GM21576 (cell line): ENCODE results near the gene CCND2.

Experiments
- ATAC-seq: cut with Tn5 transposase; IDR thresholded peaks from one replicate; pipeline ENCODE4 v1.9.1; 2021; ENCODE audit warnings: mild to moderate bottlenecking, moderate library complexity; ENCODE audit not compliant: unreplicated experiment

The CCND2 gene

DNA sequence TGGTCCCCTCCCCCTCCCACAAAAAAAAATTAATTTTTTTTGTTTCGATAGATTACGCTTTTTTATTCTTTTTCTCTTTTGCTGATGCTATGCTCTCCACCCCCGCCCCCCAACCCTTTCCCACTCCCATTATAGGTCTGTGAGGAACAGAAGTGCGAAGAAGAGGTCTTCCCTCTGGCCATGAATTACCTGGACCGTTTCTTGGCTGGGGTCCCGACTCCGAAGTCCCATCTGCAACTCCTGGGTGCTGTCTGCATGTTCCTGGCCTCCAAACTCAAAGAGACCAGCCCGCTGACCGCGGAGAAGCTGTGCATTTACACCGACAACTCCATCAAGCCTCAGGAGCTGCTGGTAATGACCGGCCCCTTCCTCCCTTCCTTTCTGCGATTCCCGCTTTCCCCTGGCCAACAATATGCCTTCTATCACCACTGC, 2.3 kb downstream of the CCND2 start:
- no peak for ATAC-seq

- ATAC-seq, result peak; percentile 39
These were observed 3.1 kb downstream of the CCND2 start for GRCh38 chr12:4276524-4277204.

DNA sequence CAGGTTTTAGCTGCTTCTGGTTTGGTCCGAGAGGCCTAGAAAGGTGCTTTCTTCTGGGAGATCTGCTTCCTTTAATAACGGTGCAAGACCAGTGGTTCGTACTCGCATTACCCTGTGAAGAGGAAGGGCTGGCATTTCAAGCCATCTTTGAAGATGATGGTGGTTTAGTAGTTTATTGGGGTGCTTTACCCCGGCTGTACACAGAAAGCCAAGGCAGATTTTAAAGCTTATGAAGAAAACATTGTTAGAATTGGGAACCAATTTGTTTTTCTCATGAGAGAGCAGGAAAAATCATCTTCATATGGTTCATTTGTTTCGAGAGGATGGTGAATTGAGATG, 3.6 kb downstream of the CCND2 start:
- no peak for ATAC-seq

- ATAC-seq, result no peak
These were observed 4.3 kb downstream of the CCND2 start for GRCh38 chr12:4277857-4278256.

GRCh38 chr12:4278329-4279197, 5.0 kb downstream of the CCND2 start:
- no peak for ATAC-seq

GRCh38 chr12:4279198-4279690, 5.7 kb downstream of the CCND2 start:
- ATAC-seq, result no peak

- no peak for ATAC-seq
These were observed 7.0 kb downstream of the CCND2 start for GRCh38 chr12:4280351-4281163.

DNA sequence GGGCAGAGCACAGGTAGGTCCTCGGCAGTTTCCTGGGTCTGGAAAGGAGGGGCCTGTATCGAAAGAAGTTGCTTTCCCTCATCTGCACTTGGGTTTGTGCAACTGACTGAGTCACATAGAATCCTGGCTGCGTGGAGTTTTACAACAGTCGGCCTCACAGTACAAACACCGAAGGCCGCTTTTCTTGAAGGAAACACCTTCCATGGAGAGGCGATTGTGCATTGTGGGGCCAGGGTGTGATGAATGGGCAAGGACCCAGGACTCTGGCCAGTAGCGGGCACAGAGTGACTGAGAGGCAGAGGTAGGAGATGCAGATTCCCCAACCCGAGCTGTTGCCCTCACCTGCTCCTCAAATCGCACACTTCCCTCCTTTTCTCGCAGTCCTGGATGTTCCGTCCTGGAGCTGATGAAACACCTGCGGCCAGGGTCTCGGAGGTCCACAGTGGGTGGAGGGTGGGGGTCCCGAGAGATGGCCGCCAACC, 7.7 kb downstream of the CCND2 start:
- ATAC-seq, result no peak

DNA sequence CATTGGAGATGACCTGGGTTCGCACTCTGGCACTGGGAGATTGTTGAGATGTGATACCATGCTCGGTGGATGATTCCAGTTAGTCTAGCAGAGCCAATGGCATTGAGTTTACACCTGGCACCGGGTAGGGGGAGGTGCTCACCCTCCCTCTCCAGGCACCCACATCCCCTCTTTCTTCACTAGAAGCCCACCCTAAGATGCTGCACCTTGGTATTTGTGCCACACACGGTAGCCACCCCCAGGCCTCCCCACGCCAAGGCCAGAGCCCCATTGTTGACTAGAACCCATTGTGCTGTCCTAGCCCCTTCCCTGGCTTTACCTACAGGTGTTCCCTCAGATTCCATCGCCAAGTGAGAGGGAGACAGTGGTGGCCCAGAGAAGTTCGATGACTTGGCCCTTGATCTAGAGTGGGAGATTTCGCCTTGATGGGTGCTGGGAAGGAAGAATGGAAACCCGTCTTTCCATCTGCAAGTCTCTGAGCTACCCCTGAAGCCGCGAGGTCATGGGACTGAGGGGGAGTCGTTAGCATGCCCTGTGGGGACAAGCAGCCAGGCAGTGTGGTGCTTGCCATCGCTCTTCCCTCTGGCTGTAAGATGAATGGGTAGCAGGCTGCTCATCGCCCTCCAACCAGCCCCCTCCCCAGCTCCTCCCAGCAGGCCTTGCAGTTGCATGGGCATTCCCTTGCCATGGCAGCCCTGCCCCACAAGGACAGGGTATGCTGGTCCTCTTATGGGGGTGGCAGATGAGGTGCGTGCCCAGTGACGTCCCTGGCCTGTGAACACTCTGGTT, 8.7 kb downstream of the CCND2 start:
- ATAC-seq, result no peak

DNA sequence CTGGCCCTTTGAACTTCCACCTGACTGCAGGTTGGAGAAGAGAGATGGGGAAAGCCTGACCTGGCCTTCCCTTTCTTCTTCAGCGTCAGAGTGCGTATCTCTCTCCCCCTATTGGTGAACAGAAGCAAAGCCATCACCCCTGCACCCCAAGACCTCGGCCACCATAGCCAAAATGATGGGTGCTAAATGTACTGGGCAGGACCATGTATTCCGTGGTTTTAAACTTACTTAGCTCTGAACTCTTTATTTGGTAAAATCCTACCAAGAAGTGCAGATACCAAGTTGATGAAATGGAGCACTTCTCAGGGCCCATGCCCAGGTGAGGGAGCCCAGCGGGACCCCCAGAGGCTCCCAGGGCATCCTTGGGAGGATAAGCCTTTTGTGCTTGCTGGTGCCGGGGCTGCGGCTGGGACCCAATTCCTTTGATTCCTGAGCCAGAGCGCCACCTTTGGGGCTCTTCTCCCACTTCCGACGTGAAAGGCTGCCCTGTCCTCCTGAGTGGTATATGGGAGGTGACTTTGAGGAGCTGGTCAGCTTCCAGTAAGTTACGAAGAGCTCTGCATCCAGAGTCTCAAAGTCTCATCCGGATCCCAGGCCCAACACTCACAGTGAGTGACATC, 9.4 kb downstream of the CCND2 start:
- ATAC-seq, result no peak

- no peak for ATAC-seq
These were observed 10.1 kb downstream of the CCND2 start for GRCh38 chr12:4283512-4284255.

DNA sequence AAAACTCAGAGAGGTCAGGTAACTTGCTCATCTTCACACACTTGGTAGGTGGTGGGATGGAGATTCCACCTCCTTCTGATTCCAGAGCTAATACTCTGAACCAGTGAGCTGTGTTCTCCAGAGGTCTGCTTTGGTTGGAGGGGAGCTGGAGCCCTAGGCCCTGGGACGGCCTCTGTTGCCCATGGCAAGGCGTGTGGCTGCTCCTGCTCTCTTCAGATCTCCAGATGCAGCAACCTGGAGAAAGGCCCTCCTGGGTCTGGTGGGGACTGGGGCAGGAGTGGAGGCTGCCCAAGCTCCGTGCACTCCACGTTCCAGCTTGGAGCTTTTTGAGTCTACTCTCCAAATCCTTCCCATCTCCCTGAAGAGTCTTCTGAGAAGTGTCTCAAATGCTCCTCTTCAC, 10.7 kb downstream of the CCND2 start:
- no peak for ATAC-seq

DNA sequence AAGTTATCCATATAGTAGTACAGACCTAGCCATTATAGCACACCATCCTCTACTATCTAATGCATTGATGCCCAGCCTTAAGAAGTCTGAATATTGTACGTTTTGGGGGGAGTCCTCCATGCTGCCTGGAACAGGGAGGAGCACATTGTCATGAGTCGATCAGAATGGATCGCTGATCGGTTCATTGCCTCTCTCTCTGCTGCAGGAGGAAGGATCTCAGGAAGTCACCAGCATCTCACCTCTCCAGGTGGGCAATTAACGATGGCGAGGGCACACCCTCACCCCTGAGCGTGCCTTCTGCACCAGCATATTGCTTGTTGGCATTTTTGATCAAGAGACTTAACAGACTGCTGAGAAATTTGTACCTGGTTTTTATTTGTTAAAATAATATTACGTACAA, 11.5 kb downstream of the CCND2 start:
- no peak for ATAC-seq

GRCh38 chr12:4286228-4286627, 12.7 kb downstream of the CCND2 start:
- no peak for ATAC-seq

- no peak for ATAC-seq
These were observed 13.3 kb downstream of the CCND2 start for GRCh38 chr12:4286771-4287317.

GRCh38 chr12:4287325-4288211, 14.0 kb downstream of the CCND2 start:
- no peak for ATAC-seq

GRCh38 chr12:4288296-4289131, 15.0 kb downstream of the CCND2 start:
- no peak for ATAC-seq
